NCI-H187 (cell line): ENCODE results near the gene C22orf23.
"Not testable (repeated sequence)": the region's sequence is repeated elsewhere in the genome, so short reads cannot be mapped to it uniquely, and the experiment has no call there.

Experiments used
- DNase-seq, 2 experiments: peaks; one replicate each; lab custom pipeline; 2025; lab: John Stamatoyannopoulos, UW

C22orf23 gene

DNA sequence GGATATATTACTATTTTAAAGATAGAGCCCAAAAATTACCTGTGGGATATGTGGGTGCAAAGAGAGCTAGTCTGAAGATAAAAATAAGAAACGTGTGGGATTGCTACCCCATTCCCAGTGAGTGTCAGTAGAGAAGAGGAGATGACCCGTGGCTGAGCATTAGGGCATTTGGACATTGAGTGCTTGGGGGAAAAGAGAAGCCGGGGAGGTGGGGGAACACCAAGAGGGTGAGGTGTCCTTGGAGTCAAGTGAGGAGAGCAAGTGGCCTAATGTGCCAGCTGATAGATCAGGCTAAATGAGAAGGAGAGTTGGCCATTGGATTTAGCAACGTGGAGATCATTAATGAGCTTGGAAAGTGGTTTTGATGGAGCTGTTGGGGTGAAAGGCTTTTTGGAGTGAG is 1.3 kb upstream of the C22orf23 start:
- DNase-seq, result no peak

DNA sequence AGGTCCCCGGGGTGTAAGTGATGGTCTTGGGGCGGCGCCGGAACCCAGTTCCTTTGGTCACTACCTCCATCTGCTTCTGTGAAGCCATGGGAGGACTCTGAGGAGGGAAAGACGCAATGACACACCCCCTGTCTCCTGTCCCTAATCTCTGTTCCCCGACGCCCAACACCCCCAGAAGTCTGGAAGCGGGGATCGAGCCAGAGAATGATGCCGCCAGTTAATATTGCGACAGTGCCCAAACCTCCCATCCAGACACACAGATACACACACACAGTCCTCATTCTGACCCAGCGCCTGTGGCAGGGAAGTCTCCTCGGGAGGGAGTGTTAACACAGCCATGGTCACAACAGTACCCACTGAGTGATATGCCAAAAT is 352 bp downstream of the C22orf23 start:
- DNase-seq, result no peak

DNA sequence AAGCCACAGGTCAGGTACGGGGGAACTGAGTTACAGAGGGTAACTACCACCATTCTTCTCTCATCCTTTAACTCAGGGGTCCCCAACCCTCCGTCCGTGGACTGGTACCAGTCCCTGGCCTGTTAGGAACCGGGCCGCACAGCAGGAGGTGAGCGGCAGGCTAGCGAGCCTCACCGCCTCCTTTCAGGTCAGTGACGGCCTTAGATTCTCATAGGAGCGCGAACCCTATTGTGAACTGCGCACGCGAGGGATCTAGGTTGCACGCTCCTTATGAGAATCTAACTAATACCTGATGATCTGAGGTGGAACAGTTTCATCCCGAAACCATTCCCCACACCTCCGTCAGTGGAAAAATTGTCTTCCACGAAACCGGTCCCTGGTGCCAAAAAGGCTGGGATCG is 772 bp downstream of the C22orf23 start:
- DNase-seq, result not testable (repeated sequence)

DNA sequence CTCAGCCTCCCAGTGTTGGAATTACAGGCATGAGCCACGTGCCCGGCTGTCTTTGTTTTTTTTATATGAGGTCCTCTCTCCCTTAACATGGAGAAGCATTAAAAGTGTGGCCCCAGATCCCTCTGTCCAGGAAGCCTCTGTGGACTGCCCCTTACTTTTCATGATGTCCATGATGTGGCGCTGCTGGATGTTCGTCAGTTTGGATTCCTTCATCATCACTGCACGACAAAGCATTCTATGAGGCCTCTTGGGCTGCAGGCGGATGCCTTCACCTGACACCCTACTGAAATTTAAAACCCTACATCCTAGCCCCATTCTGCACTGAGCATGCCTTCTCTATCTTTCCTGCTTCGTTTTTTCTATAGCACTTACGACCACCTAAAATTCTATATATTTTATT is 2.1 kb downstream of the C22orf23 start:
- no peak for DNase-seq

DNA sequence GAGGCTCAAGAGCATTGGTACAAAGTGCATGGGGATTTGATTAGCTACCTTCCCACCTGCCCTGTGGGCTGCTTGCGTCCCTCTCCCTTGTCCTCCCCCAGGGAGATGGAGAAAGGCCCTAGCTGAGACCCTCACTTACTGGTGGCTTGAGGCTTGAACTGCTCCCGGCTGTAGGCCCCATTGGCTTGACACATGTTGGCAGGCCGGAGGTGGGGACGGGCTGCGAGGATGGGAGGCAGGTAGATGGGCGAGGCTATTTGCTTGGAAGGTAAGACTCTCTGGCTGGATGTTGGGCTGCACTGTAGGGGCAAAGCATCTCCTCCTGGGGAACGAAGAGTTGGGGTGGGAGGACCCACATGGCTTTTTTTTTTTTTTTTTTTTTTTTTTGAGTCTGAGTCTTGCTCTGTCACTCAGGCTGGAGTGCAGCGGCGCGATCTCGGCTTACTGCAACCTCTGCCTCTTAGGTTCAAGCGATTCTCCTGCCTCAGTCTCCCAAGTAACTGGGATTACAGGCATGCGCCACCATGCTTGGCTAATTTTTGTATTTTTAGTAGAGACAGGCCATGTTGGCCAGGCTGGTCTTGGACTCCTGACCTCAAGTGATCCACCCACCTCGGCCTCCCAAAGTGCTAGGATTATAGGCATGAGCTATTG is 6.1 kb downstream of the C22orf23 start:
- DNase-seq, result not testable (repeated sequence)

DNA sequence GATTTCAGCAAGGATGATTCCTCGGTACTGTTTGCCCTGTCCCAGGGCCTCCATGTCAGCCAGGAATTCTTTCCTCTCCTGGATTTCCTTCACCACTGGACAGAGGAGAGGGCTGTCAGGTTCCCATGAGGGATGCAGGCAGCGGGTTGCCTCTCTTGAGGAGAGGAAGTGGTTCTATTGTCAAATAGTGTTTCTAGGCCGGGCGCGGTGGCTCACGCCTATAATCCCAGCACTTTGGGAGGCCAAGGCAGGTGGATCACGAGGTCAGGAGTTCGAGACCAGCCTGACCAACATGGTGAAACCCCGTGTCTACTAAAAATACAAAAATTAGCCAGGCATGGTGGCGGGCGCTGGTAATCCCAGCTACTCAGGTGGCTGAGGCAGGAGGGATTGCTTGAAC is 9.0 kb downstream of the C22orf23 start:
- DNase-seq, result not testable (repeated sequence)

DNA sequence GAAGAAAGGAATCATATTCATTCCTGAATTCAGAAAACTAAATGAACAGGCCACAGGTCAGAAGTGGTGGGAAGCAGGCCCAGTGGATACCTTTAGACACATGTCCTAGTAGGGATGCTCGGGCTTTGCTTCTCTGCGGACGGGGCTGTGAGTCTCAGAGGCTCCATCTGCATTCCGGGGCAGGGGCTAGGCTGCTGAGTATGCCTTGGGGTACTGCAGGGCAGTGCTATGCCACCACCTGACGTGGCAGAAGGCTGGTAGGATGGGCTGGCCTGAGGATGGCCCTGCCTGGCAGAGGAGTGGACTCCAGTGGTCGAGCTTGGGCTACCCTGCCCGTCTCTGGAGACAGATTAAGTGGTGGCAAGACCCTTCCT is 9.6 kb downstream of the C22orf23 start:
- no peak for DNase-seq

DNA sequence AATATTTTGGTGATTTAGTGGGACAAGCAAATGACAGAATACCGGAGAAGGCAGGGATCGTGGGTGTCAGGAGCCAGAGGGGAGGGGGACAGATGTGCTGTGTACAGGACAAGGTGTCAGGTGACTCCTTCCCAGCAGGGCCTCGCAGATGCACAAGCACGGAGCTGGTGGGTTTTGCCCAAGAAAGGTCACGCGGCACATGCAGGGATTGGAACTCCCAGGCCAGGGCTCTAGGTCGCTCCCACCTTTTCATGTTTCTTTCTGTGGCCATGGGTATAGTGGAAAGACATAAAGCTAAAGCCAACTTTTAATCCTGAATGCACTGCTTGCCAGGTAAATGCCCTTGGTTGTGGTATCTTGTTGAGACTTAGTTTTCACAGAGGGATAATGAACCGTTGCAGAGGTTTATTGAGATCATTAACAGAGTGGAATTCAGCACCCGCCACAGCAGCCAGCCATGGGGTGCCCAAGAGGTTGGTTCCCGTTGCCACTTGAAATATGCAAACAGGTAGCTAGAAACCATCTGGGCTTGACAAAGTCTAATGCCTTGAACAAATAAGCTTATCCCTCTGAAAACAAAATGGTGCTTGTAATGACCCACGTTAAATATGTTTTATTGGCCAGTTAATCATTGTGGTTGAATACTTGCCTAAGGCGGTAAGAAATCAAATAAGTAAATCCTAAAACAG is 10.1 kb downstream of the C22orf23 start:
- DNase-seq, result no peak

DNA sequence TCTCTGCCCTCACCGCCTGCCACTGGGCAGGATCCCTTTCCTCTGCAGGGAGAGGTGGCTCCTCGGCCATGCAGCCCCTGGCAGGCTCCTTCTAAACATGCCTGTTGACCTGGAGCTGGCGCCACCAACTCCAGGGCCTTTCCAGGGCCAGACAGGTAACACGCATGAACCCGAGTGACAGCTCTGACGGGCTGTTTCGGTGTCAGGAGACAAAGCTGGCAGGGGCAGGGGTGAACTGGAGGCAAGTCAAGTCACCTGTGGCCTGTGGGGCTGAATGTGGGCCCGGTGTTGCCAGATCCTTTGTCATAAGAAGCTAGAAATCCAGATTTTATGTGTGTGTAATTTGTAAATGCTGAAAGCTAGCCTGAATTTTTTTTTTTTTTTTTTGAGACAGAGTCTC is 11.3 kb downstream of the C22orf23 start:
- DNase-seq, result no peak

DNA sequence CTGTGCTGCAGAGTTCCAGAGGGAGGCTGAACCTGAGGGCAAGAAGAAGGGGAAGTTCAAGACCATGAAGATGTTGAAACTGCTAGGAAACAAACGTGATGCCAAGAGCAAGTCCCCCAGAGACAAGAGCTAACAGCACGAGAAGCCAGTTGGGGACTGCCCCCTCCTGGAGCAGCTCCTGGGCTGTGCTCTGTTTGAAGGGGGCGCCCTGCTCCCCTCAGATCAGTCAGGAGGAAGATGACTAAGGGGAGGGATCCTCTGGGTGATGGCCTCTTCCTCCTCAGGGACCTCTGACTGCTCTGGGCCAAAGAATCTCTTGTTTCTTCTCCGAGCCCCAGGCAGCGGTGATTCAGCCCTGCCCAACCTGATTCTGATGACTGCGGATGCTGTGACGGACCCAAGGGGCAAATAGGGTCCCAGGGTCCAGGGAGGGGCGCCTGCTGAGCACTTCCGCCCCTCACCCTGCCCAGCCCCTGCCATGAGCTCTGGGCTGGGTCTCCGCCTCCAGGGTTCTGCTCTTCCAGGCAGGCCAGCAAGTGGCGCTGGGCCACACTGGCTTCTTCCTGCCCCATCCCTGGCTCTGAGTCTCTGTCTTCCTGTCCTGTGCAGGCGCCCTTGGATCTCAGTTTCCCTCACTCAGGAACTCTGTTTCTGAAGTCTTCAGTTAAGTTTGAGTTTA is 12.6 kb downstream of the C22orf23 start:
- DNase-seq, result no peak

DNA sequence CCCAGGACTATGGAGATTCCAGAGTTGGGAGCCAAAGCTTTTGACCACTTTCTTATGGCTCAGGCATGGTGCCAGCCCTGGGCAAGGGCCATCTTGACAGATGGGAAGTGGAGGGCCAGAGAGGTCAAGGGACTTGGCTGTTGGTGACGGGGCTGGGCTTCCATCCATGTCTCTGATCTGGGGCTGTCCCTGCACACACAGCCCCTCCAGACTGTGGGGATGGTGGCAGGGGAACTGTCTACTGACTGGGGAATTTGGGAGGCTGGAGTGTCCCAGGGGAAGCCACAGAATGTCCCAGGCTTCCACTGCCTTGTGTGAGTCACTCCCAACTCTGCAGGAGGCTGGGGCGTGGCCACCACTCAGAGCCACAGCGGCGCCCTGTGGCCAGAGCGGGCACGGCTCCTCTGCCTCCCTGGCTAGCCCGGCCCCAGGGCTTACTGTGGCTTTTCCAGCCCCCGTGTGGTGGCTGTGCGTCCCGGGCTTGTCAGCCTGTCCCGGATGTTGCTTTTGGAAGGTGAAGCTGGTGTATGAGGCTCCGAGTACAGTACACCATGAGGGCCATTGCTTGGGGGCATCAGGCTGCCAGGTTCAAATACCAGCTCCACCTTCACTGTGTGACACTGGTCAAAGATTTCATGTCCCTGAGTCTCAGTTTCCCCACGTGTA is 19.6 kb downstream of the C22orf23 start:
- peak in 1 of 2 experiments; percentile 50 for DNase-seq

DNA sequence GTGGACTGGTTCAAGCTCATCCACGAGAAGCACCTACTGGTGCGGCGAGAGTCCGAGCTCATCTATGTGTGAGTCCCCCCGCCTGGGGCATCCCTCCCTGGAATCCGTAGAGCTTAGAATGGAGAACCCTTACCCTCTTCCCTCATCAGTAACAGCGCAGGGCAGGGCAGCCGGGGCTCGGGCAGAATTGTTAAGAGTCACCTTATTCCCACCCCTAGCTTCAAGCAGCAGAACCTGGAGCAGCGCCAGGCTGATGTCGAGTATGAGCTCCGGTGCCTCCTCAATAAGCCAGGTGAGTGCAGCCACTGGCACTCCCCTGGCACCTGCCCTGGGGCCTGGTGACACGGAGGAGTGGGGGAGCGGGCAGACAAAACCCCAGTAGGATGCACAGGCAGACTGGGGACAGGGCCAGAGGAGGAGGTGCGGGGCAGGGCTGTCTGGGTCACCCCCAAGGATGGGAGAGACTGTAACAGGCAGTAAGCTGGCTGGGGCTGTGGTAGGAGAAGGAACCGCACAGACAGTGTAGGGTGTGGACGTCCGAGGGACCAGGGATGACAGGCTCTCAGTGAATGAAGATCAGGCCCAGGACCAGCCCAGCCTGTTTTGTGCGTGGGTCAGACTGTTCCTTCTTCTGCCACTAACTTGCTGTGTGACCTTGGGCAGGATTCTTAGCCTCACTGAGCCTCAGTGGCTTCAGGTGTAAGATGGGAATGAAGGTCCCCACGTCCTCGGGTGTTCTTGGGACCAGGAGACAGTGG is 20.4 kb downstream of the C22orf23 start:
- DNase-seq, result no peak

DNA sequence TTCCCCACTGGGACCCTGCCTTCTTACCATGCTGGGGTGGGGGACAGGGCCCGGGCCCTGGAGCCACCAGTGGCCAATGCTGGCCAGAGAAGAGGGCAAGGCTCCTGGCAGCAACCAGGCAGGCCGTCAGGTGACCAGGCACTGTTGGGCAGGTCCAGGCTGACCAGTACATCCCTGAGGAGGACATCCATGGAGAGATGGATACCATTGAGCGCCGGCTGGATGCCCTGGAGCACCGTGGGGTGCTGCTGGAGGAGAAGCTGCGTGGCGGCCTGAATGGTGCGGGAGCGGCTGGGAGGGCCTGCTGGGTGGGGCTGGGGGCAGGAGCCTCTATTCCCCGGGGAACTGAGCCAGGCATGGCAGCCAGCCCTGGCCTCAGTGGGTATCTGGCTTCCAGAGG is 21.0 kb downstream of the C22orf23 start:
- no peak for DNase-seq

DNA sequence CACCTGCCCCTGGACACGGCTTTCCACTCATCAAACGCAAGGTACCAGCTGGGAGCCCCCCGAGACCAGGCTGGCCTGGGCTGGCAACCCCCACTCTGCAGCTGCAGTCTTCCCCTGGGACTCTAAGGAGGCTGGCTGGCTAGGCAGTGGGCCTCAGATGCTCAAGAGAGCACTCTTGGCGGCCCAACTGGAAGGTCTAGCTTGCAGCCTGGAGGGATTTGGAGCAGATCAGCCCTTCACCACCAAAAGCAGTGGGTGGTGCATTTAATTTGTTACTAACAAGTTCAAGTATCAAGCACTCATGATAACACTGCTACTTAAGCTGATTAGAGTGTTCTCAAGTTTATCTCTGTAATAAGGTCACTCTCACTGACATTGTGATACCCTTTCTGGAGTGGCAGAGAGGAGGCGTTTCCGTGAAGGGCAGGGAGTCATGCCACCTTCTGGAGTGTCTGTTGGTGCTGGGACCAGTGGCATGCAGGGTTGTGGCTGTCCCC is 21.5 kb downstream of the C22orf23 start:
- no peak for DNase-seq

DNA sequence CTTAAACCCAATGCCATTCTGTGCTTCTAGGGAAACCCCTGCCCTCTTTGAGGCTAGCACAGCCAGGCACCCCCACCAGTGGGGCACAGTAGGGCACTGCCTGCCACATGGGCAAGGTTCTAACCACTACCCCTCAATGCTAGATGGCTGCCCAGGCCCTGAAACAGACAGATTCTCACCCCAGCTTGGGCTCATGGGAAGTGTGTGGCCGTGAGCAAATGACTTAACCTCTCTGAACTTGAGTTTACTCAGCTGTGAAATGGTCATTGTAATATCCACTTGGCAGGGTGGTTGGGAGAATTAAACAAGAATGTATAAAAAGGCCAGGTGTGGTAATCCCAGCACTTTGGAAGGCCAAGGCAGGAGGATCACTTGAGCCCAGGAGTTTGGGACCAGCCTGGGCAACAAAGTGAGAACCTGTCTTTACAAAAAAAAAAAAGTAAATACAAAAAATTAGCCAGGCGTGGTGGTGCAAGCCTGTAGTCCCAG is 22.4 kb downstream of the C22orf23 start:
- DNase-seq, result no peak

DNA sequence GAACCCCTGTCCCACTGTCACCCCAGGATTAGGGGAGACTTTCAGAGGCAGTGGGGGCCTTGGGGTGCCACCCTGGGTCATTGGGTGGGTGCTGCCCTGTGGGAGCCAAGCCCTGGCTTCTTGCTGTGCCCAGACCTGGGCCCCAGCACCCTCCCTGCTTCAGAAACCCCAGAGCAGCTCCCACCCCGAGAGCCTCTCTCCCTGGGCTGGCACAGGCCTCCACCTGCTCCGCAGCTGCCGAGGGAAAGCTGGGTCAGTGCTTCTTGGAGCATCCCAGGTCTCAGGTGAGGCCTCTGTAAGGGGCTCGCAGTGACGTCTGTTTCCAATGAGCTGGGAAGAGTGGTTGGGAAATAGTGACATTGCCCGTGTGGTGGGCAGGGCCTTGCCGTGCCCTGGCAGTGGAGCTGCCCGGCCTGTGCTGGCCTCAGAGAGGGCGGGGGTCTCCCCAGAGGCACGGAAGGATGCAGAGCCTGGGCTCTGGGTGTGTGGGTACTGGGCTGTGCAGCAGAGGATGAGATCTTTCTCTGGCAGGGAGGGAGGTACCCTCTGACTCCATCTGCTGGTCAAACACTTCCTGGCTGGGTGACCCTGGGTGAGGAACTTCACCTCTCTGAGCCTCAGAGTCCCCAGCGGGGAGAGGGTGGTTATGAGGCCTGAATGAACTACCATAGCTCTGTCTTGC is 23.0 kb downstream of the C22orf23 start:
- DNase-seq, result no peak

DNA sequence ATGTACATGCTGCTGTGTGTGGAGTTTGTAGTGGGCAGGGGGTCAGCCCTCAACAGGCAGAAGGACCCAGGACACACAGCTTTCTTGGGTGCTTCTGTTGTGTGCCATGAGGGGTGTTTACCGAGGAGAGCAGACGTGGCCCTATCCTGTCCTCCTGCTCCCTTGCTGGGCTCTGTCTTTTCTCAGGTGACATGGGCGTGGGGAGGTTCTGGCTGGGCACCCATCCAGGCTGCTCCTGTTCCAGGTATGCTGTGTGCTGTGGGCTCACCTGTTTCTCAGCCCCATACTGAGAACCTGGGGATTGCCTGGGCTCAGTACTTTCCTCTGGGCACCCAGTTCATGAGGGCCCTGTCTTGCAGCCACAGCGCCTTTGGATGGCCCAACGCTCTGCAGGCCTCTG is 24.0 kb downstream of the C22orf23 start:
- no peak for DNase-seq

DNA sequence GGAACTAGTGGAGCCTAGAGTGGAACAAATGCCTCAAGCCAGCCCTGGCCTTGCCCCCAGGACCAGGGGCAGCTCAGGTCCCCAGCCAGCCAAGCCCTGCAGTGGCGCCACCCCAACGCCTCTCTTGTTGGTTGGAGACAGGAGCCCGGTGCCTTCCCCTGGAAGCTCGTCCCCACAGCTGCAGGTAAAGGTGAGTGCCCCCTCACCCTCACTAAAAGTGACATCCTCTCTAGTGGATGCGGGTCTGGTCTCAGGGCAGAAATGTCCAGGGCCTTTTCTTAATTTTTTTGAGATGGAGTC is 25.8 kb downstream of the C22orf23 start:
- no peak for DNase-seq

DNA sequence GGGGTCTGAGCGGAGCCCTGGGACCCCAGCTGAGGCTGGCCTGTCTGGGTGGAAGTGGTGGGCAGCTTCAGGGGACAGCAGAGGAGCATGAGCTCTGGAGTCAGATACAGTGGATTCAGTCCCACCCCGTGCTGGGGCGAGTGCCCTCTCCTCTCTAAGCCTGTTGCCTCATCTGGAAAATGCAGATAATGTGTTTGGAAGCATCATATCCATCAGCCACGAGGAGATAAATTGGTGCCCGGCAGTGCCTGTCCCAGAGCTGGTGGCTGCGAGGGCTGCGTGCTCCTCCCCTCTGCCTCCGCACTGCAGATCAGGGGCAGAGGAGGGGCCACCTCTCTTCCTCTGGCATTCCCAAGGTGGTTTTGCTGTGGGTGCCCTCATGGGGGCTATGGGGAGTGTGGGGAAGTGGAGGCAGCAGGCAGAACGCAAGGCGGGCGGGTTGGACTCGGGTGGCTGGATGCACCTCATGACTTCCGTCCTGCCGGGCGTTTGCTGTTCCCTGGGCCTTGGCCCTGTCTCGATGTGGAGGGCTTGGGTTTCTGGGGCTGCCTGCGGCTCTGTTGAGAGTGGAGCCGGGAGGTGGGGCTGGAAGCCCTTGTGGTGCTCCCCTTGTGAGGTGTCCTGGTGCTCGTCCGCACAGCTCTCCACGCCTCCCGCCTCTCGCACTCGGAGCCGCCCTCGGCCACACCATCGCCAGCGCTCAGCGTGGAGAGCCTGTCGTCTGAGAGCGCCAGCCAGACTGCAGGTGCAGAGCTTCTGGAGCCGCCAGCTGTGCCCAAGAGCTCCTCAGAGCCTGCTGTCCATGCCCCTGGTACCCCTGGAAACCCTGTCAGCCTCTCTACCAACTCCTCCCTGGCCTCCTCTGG is 26.4 kb downstream of the C22orf23 start:
- no peak for DNase-seq

DNA sequence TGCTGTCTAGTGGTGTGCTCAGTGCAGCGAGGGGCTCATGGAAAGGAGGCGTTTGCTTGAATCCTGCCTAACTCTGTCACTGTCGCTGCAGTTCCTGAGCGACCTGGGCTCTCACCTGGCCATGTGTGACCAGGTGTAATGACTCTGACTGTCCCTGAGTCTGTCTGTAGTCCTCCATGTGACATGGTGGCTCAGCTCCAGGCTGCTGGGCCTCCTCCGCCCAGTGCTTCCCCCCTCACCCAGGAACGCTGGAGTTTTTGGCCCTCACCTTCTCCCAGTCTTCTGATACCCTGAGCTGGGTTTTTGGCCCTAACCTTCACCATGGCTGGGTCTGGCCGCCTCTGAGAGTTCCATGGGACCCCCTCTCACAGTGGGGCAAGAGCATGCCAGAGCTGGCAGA is 27.0 kb downstream of the C22orf23 start:
- no peak for DNase-seq
